NCI-H2029 treated with DMSO at 0.1 percent for 48 hours (cell line): Measurements from ENCODE around the gene FGF12.

Experiments used
- DNase-seq: peaks from one replicate; lab custom pipeline; 2025; lab: John Stamatoyannopoulos, UW

Gene FGF12

DNA sequence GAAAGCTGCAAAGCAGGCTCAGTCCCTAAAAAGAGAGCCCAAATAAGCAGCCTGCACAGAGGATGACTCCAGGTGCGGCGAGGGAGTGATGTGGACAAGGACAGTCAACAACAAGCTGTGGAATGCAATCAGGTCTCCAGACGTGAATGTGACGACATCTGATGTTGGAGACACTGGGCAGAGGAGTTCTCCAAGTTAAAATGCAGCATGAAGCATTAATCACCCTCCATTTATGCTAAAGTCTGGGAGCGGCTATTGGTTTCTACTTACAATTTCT lies 316.7 kb downstream of the FGF12 start:
- no peak for DNase-seq

- no peak for DNase-seq
Observed at GRCh38 chr3:192409838-192410683, 317.3 kb downstream of the FGF12 start.

DNA sequence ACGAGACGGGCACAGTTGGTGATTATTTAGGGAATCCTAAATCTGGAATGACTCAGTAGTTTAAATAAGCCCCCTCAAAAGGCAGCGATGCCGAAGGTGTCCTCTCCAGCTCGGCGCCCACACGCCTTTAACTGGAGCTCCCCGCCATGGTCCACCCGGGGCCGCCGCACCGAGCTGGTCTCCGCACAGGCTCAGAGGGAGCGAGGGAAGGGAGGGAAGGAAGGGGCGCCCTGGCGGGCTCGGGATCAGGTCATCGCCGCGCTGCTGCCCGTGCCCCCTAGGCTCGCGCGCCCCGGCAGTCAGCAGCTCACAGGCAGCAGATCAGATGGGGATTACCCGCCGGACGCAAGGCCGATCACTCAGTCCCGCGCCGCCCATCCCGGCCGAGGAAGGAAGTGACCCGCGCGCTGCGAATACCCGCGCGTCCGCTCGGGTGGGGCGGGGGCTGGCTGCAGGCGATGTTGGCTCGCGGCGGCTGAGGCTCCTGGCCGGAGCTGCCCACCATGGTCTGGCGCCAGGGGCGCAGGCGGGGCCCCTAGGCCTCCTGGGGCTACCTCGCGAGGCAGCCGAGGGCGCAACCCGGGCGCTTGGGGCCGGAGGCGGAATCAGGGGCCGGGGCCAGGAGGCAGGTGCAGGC lies 318.0 kb downstream of the FGF12 start:
- no peak for DNase-seq

DNA sequence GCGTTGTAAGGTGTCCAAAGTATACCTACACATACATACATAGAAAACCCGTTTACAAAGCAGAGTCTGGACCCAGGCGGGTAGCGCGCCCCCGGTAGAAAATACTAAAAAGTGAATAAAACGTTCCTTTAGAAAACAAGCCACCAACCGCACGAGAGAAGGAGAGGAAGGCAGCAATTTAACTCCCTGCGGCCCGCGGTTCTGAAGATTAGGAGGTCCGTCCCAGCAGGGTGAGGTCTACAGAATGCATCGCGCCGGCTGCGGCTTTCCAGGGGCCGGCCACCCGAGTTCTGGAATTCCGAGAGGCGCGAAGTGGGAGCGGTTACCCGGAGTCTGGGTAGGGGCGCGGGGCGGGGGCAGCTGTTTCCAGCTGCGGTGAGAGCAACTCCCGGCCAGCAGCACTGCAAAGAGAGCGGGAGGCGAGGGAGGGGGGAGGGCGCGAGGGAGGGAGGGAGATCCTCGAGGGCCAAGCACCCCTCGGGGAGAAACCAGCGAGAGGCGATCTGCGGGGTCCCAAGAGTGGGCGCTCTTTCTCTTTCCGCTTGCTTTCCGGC lies 318.6 kb downstream of the FGF12 start:
- DNase-seq = no peak

GRCh38 chr3:192408007-192408646 lies 319.2 kb downstream of the FGF12 start:
- DNase-seq = no peak

DNA sequence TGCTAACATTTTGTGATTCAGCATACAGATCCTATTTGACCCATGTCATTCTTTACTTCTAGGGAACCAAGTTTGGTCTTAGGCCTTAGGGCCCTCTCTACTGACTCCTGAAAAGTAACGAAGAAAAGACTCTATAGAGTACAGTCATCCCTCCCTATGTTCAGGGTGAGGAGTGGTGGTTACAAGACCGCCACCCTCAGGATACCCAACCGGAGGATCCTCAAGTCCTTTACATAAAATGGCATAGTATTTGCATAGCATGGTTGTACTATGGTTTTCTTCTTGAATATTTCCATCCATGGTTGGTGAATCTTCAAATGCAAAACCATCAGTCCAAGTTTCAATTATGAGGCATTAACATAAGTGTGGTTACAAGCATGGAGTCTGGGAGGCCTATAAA lies 327.6 kb downstream of the FGF12 start:
- DNase-seq = no peak

- no peak for DNase-seq
Observed at GRCh38 chr3:192397012-192397411, 330.3 kb downstream of the FGF12 start.

- DNase-seq = no peak
Observed at GRCh38 chr3:192395506-192395905, 331.8 kb downstream of the FGF12 start.

GRCh38 chr3:192392986-192393385 lies 334.4 kb downstream of the FGF12 start:
- DNase-seq = no peak

- no peak for DNase-seq
Observed at GRCh38 chr3:192382861-192383260, 344.5 kb downstream of the FGF12 start.

GRCh38 chr3:192373586-192373985 lies 353.8 kb downstream of the FGF12 start:
- no peak for DNase-seq

GRCh38 chr3:192373032-192373431 lies 354.3 kb downstream of the FGF12 start:
- DNase-seq = peak; percentile 42

DNA sequence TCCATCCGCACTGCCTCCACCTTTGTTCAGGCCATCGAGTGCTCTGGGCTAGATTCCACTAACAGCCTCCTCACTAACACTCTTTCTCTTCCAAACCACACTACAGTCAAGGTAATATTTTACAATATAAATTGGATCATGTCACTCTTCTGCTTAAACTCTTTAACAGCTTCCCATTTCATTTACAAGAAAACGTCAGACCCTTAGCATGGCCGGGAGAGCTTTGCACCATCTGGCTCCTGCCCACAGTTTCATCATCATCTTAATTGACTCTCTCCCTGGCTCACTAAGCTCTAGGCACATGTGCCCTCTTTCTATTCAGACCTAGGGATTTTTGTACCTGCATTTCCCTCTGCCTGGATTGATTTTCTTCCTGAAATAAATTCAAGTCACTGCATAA lies 354.7 kb downstream of the FGF12 start:
- peak; percentile 55 for DNase-seq

GRCh38 chr3:192371870-192372400 lies 355.4 kb downstream of the FGF12 start:
- DNase-seq = no peak

DNA sequence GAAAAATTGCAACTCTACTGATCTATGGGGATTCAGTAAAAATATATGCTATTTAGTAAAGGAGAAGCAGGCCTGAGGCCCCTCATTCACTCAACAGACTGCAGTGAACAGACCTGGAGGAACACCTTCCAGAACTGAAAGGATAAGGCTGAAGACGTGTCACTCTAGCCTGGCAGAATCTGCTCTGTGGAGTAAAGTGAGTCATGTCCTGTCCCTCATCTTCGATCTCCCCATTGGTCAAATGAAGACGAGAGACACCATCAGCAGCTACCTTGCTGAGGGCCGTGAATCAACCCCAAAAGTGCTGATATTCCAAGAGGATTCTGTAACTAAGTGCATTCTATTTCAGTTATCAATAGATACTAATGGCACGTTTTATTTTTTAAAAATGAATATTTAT lies 359.7 kb downstream of the FGF12 start:
- no peak for DNase-seq

- DNase-seq = no peak
Observed at GRCh38 chr3:192366916-192367315, 360.4 kb downstream of the FGF12 start.

DNA sequence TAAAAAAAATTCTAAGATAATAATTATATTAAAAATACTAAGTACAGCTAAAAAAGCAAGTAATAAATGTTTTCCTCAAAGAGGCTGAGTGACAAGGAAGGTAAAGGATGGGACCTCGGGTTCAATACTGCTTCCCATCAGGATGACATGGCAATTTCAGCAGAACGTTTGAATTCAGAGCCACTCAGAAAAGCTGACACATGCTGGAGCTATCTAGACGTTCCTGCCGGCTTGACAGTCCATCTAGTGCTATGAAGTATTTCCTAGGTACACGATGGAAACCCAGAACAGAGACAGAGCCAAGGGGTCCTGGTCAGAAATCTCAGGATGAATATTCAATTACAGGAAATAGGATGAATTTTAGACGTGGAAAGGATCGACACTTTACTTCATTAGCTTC lies 361.8 kb downstream of the FGF12 start:
- DNase-seq = no peak

DNA sequence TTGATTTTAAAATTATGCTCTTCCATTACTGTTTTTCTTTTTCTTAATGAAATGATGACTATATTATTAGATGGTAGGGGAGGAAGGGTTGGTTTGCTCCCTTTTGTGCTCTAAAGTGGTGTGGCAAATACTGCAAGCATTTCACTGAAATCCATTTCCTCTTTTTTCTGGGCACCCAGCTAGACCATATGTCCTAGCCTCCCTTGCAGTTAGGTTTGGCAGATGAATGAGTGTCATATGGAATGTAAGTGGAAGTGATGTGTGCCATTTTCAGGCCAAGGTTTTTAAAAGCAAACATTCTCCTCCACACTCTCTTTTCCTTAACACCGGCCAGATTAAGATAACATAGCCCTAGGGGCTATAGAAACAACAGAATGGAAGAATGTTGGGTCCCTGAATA lies 363.0 kb downstream of the FGF12 start:
- DNase-seq = no peak

- no peak for DNase-seq
Observed at GRCh38 chr3:192354687-192355086, 372.7 kb downstream of the FGF12 start.

DNA sequence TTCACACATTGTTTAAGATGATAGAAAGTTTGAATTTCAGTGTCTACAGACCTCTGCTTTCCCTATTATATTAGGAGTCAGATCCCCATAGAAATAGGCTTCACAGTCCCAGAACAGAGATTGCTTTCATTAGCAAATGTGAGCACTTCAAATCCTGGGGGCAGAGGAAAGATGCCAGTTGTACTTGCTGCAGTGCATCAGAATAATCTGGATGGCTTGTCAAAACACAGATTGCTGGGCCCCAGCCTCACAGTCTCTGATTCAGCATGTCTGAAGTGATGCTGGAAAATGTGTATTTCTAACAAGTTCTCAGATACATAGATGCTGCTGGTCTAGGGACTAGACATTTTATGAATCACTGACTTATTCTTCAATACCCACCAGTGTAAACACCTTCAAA lies 375.2 kb downstream of the FGF12 start:
- DNase-seq = no peak

DNA sequence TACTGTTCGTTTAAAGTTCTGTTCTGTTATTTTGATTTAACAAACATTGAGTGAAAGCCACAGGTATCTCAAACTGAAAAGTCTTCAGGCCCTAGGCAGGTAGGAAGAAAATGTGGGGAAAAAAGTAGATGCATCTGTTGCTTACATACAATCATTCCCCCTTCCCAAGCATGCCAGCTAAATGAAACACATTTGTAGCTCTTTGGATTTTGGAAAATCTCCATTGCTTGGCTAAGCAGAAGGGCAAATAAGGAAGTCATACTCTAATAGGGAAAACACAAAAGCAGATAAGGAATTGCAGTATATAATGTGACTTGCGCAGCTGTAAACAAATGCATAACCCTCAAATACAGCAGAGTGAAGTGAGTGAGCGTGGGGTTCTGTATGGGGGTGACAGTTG lies 375.9 kb downstream of the FGF12 start:
- DNase-seq = no peak

- DNase-seq = no peak
Observed at GRCh38 chr3:192340031-192340430, 387.3 kb downstream of the FGF12 start.

GRCh38 chr3:192339214-192339613 lies 388.1 kb downstream of the FGF12 start:
- DNase-seq = no peak
